Activated CD4-positive, alpha-beta memory T cell treated with anti-CD3 and anti-CD28 coated beads for 36 hours (primary cell): ENCODE results near the gene RAB40B. TPM values are rescaled to one million over a fixed set of nuclear protein-coding genes. Genes with fewer than 3 reads are reported as not detected.

Experiments
- CTCF ChIA-PET: fragments of 350-600 bp; sonication (Branson Sonifier 250); formaldehyde crosslinking; loops from one replicate; lab custom pipeline; 2021; ENCODE audit warnings: antibody characterized with exemption, inconsistent platforms; lab: Charles Lee
- POLR2A ChIA-PET: fragments of 350-600 bp; sonication (Branson Sonifier 250); formaldehyde crosslinking; loops from one replicate; lab custom pipeline; 2021; ENCODE audit warnings: antibody characterized with exemption; lab: Charles Lee
- DNase-seq: peaks from one replicate; pipeline ENCODE4 v3.0.0-alpha.2; 2020
- H3K27ac Mint-ChIP-seq: one replicate; pipeline ENCODE4 v1.8.0; 2021; ENCODE audit warnings: mixed read lengths
- H3K27me3 Mint-ChIP-seq: one replicate; pipeline ENCODE4 v1.8.0; 2021; ENCODE audit warnings: mixed read lengths
- H3K36me3 Mint-ChIP-seq: one replicate; pipeline ENCODE4 v1.8.0; 2021; ENCODE audit warnings: mixed read lengths
- H3K4me1 Mint-ChIP-seq: one replicate; pipeline ENCODE4 v1.8.0; 2021; ENCODE audit warnings: low read depth, mixed read lengths
- H3K4me3 Mint-ChIP-seq: one replicate; pipeline ENCODE4 v1.8.0; 2021; ENCODE audit warnings: mild to moderate bottlenecking, mixed read lengths
- H3K9me3 Mint-ChIP-seq: one replicate; pipeline ENCODE4 v1.8.0; 2021; ENCODE audit warnings: mixed read lengths
- intact Hi-C: fragments of 100-400 bp; cut with micrococcal nuclease; formaldehyde crosslinking; loops from one replicate; pipeline ENCODE4 v1.15.1; 2023
- total RNA-seq, 2 experiments: library from RNA; stranded (reverse); gene quantifications; one replicate each; pipeline ENCODE4 v1.2.3, GENCODE V29; 2021

The RAB40B gene
- total RNA-seq, 2 experiments from 2014 or later, result 1.4 to 1.9 TPM

DNA sequence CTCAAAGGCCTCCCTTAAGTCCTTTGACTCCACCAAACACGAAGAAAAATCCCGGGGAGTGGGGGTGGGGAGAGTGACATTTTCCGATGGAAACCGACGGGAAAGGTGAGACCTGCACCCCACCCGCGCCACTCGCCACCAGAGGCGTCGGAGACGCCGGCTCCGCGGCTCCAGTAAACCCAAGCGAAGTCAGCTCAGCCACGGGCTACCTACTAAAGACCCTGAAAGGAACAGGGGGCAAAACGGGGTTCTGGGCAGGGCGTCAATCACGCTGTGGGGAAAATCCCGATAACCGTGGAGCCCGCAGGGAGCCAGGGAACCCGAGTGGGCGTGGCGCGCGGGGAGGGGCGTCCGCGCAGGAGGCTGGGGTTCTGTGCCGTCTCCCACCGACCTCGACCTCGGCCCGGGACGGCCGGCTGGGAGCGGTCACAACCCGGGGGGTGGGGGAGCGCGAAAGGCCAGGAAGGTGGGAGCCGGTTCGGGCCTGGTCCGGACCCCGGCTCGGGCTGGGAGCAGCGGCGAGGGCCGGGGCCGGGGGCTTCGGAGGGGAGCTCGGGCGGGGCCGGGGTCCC is 50.8 kb downstream of the RAB40B start:
- intact Hi-C loops, result loop anchor here (5.0 kb wide), 2 partner anchors 50 to 105 kb away; partner anchors contain the start of genes RAB40B and TBCD
- no peaks in the 10 kb centered on the region for H3K27me3 Mint-ChIP-seq
- peak overlapping the region; percentile 82 for H3K4me3 Mint-ChIP-seq
- H3K27ac Mint-ChIP-seq, result peak overlapping the region; percentile 66
- H3K4me1 Mint-ChIP-seq, result peaks cover 25% of the 10 kb centered on the region
- H3K9me3 Mint-ChIP-seq, result no peaks in the 10 kb centered on the region
- DNase-seq, result peak; percentile 52
- H3K36me3 Mint-ChIP-seq, result peaks cover 9% of the 10 kb centered on the region
- ChIA-PET POLR2A (no interaction called here), CTCF (no interaction called here)

DNA sequence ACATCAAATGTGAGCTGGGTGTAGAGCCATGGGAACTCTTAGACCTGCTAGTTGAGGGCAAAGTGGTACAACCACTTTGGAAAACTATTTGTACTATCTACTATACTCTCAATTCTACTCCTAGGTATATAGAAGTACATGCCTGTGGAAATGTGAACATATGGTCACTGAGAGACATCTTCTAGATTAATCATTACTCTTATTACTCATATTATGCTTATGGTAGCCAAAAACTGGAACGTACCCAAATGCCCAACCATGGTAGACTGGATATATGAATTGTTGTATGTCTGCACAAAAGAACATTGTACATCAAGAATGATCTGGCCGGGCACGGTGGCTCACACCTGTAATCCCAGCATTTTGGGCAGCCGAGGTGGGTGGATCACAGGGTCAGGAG is 53.0 kb downstream of the RAB40B start:
- ChIA-PET POLR2A (no interaction called here), CTCF (no interaction called here)
- Mint-ChIP-seq H3K36me3 (peaks cover 17% of the 10 kb centered on the region), H3K4me1 (peaks cover 27% of the 10 kb centered on the region), H3K4me3 (peak overlapping the region; percentile 26), H3K9me3 (no peaks in the 10 kb centered on the region), H3K27me3 (no peaks in the 10 kb centered on the region), H3K27ac (no peak overlapping the region)
- DNase-seq, result no peak
- intact Hi-C loops, result loop anchor here (5.0 kb wide), 2 partner anchors 52 to 107 kb away; partner anchors contain the start of genes RAB40B and TBCD

DNA sequence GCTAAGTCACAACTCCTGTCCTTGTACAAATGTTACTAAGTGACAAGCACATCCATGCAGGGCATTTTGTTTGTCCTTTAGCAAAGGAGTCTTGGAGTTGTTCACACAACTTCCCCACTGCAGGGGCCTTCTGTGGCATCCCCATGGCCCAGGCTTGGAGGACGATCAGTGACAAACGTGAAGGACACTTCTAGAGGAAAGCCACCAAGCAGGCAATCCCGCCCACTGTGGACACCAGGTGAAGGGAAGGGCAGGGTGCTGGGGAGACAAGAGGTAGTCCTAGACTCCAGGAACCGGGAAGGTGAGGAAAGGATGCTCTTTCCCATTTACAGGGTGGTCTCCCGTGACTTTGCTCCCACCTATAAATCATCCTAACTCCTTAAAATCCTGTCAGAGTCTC is 54.4 kb downstream of the RAB40B start:
- Mint-ChIP-seq H3K27ac (no peak overlapping the region), H3K4me1 (peaks cover 35% of the 10 kb centered on the region), H3K27me3 (no peaks in the 10 kb centered on the region), H3K9me3 (no peaks in the 10 kb centered on the region), H3K36me3 (peaks cover 20% of the 10 kb centered on the region), H3K4me3 (no peak overlapping the region)
- ChIA-PET CTCF (no interaction called here), POLR2A (no interaction called here)
- no peak for DNase-seq
- intact Hi-C loops, result no loop called here

DNA sequence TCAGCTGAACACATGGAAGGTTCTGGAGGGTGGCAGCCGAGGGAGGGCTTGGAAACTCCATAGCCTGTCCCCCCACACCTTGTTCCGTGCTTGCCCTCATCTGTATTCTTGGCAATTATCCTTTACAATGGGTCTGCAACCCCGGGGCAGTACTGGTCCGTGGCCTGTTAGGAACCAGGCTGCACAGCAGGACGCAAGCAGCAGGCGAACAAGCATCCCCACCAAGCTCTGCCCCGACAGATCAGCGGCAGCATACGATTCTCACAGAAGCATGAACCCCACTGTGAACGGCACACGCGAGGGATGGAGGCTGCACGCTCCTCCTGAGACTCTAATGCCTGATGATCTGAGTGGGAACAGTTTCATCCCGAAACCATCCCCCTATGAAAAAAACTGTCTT is 56.5 kb downstream of the RAB40B start:
- DNase-seq, result no peak
- Mint-ChIP-seq H3K9me3 (peaks cover 5% of the 10 kb centered on the region), H3K4me3 (no peak overlapping the region), H3K4me1 (peaks cover 40% of the 10 kb centered on the region), H3K27me3 (no peaks in the 10 kb centered on the region), H3K27ac (no peak overlapping the region), H3K36me3 (peaks cover 31% of the 10 kb centered on the region)
- ChIA-PET POLR2A (no interaction called here), CTCF (no interaction called here)
- intact Hi-C loops, result no loop called here

DNA sequence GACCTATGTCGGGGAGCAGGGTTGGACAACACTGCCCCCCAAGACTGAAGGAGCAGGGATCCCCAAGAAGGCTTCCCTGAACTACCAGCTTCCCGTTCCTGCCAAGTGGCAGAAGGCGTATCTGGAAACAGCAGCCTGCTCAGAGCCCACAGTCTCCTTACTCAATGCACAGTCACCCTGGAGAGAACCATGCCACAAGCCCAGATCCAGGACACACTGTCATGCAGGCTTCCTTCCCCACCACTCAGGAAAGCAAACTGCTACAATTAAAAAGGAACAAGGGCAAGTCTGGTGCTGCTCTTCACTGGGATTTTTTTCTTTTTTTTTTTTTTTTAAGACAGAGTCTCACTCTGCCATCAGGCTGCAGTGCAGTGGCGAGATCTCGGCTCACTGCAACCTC is 58.5 kb downstream of the RAB40B start:
- intact Hi-C loops, result no loop called here
- peaks cover 32% of the 10 kb centered on the region for H3K4me1 Mint-ChIP-seq
- no peak for DNase-seq
- no peak overlapping the region for H3K27ac Mint-ChIP-seq
- ChIA-PET CTCF (no interaction called here), POLR2A (interaction anchor here (0.5 kb wide), 1 partner anchor 100 kb away, joined by 4 read pairs; no protein-coding TSS in a partner anchor)
- peaks cover 10% of the 10 kb centered on the region for H3K9me3 Mint-ChIP-seq
- H3K27me3 Mint-ChIP-seq, result no peaks in the 10 kb centered on the region
- H3K4me3 Mint-ChIP-seq, result no peak overlapping the region
- peaks cover 37% of the 10 kb centered on the region for H3K36me3 Mint-ChIP-seq

DNA sequence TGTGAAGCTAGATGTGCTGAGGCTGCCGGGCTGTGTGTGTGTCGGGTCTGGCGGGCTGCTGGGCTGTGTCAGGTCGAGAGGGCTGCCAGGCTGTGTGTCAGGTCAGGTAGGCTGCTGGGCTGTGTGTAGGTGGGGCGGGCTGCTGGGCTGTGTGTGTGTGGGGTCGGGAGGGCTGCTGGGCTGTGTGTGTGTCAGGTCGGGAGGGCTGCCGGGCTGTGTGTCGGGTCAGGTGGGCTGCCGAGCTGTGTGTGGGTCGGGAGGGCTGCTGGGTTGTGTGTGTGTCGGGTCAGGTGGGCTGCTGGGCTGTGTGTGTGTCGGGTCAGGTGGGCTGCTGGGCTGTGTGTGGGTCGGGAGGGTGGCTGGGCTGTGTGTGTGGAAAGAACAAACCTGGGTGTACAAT is 58.9 kb downstream of the RAB40B start:
- Mint-ChIP-seq H3K9me3 (peaks cover 10% of the 10 kb centered on the region), H3K4me3 (no peak overlapping the region), H3K36me3 (peaks cover 39% of the 10 kb centered on the region), H3K27me3 (no peaks in the 10 kb centered on the region), H3K27ac (no peak overlapping the region), H3K4me1 (peaks cover 35% of the 10 kb centered on the region)
- no peak for DNase-seq
- CTCF ChIA-PET, result no interaction called here
- intact Hi-C loops, result no loop called here
- POLR2A ChIA-PET, result no interaction called here

DNA sequence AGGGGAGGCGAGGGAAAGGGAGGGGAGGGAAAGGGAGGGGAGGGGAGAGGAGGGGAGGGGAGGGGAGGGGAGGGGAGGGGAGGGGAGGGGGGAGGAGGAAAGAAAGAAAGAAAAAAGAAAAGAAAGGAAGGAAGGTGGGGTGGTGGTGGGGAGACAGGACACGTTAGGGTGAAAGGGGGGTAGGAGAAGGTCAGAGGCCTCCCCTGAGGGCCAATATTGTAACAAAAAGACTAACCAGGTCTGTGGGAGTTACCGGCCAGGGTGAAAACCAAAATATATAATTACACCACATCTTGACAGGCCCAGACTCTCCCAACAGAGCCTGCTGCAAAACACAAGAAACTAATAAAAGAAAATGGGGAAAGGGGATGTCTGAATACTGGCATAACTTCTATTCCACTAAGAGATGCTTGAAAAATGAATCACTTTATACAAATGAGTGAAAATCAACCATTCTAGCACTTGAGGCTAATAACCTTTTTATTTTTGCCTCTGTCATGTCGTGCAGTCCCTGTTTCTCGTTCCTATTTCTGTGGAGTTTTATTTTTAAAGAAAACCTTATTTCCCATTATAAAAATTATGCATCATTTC is 60.2 kb downstream of the RAB40B start:
- H3K27me3 Mint-ChIP-seq, result no peaks in the 10 kb centered on the region
- ChIA-PET CTCF (no interaction called here), POLR2A (no interaction called here)
- DNase-seq, result no peak
- intact Hi-C loops, result no loop called here
- peaks cover 10% of the 10 kb centered on the region for H3K9me3 Mint-ChIP-seq
- no peak overlapping the region for H3K27ac Mint-ChIP-seq
- no peak overlapping the region for H3K4me3 Mint-ChIP-seq
- peaks cover 34% of the 10 kb centered on the region for H3K36me3 Mint-ChIP-seq
- peaks cover 33% of the 10 kb centered on the region for H3K4me1 Mint-ChIP-seq

DNA sequence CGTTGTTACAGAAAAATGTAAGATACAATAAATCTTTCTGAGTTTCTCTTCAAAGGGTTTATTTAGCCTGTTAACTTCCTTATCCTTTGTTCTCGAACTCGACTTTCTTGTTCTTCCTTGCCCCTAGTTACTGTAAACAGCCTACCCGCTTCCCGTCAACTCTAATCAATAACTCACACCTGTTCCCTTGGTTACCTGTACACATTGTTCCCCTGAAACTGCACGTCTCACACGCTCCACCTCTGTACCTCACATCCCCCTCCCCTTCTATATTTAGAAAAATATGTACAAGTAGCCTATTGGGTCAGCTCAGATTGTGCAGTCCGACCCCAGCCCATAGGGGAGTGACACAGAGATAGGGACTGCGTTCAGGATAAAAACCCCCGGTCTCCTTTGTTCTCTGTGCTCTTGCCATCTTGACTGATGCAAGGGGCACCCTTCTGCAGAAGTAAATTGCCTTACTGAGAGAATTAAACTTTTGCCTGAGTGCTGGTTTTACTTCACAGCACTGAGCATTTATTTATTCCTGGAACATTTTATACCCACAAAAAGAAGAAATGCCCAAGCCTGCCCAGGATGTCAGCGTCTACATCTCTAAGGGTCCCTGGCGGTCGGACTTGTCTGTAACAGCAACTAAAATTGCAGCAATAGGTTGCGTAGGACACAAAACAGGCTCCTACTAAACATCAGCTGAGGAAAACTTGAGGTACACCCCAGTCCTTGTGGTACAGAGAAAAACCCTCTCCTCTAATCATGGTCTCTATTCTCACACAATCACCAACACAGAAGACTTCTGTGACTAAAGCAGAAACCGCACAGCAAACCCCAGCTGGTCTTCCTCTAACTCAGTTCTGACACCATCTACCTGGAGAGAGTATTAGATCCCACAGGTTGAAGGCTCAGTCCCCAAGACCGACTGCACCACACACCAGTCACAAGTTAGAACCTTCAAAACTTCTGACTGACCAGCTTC is 61.6 kb downstream of the RAB40B start:
- DNase-seq, result no peak
- Mint-ChIP-seq H3K36me3 (peaks cover 28% of the 10 kb centered on the region), H3K27ac (no peak overlapping the region), H3K4me1 (peaks cover 38% of the 10 kb centered on the region), H3K9me3 (peaks cover 10% of the 10 kb centered on the region), H3K27me3 (no peaks in the 10 kb centered on the region), H3K4me3 (no peak overlapping the region)
- intact Hi-C loops, result no loop called here
- POLR2A ChIA-PET, result no interaction called here
- CTCF ChIA-PET, result no interaction called here

DNA sequence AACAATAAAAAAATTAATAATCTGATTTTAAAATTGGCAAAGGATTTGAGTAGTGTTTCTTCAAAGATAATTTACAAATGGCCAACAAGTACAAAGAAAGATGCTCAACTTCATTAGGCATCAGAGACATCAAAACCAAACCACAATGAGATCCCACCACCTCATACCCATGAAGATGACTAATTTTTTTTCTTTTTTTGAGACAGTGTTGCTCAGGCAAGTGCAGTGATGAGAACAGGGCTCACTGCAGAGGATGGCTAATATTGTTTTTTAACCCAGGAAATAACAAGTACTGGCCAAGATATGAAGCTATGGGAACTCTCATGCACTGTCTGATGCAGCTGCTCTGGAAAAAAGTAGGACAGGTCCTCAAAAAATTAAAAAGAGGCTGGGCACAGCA is 65.2 kb downstream of the RAB40B start:
- intact Hi-C loops, result no loop called here
- no peak for DNase-seq
- H3K27me3 Mint-ChIP-seq, result no peaks in the 10 kb centered on the region
- peaks cover 26% of the 10 kb centered on the region for H3K4me1 Mint-ChIP-seq
- POLR2A ChIA-PET, result no interaction called here
- H3K27ac Mint-ChIP-seq, result peak overlapping the region; percentile 23
- H3K4me3 Mint-ChIP-seq, result no peak overlapping the region
- CTCF ChIA-PET, result no interaction called here
- H3K36me3 Mint-ChIP-seq, result peaks cover 29% of the 10 kb centered on the region
- H3K9me3 Mint-ChIP-seq, result peaks cover 10% of the 10 kb centered on the region

DNA sequence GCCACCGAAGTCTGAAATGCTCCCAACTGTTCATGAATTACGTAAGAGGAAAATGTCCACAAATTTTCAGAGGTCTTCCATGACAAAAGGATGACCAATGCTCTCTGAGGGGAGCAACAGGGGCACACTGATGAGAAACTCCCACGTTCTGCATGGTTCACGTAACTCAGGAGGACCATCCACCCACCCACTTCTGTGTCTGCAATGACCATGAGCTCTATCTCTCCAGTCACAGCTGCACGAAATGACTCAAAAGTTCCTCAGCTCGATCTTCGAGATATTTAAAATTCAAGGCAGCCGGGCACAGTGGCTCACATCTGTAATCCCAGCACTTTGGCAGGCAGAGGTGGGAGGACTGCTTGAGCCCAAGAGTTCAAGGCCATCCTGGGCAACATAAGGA is 66.0 kb downstream of the RAB40B start:
- no peak overlapping the region for H3K27ac Mint-ChIP-seq
- H3K9me3 Mint-ChIP-seq, result peaks cover 10% of the 10 kb centered on the region
- intact Hi-C loops, result no loop called here
- no peak overlapping the region for H3K4me3 Mint-ChIP-seq
- H3K27me3 Mint-ChIP-seq, result no peaks in the 10 kb centered on the region
- POLR2A ChIA-PET, result no interaction called here
- DNase-seq, result no peak
- CTCF ChIA-PET, result no interaction called here
- H3K4me1 Mint-ChIP-seq, result peaks cover 25% of the 10 kb centered on the region
- peaks cover 29% of the 10 kb centered on the region for H3K36me3 Mint-ChIP-seq

DNA sequence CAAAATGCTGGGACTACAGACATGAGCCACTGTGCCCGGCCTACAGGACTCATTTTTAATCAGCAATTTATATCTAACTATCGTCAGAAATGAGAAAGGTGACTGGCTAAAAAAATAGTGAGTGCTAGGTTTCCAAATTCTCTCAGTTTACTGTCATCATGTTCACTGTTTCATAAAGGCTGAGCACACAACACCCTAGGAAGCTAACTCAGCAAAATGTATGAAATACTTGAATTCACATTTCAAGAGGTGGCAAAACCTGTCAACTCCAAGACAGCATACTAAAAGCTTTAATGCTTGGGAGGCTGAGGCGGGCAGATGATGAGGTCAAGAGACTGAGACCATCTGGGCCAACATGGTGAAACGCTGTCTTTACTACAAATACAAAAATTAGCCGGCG is 67.0 kb downstream of the RAB40B start:
- POLR2A ChIA-PET, result no interaction called here
- peaks cover 1% of the 10 kb centered on the region for H3K9me3 Mint-ChIP-seq

DNA sequence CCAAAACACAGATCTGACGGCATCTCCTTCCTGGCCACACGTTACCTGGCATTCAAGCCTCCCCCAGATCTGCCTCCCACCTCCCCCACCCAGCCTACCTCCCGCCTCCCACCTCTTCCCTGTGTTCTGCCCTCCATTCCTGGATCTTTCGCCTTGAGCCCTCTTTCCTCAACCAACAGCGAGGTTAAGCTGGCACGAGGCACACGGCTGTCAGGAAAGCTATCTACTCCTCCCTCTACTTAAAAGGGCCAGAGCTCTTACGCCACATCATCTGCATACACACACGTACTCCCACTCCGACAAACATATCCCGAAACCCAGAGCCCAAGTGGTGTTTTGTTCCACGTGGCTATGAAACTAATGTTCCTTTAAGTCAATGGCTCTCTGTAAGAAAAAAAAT is 68.3 kb downstream of the RAB40B start:
- intact Hi-C loops, result no loop called here
- ChIA-PET CTCF (no interaction called here), POLR2A (no interaction called here)
- Mint-ChIP-seq H3K4me1 (peaks cover 14% of the 10 kb centered on the region), H3K9me3 (no peaks in the 10 kb centered on the region), H3K36me3 (peaks cover 29% of the 10 kb centered on the region), H3K27me3 (no peaks in the 10 kb centered on the region), H3K4me3 (no peak overlapping the region), H3K27ac (no peak overlapping the region)
- no peak for DNase-seq

More for the DNA sequence above, 67.0 kb downstream of the RAB40B start:
- H3K36me3 Mint-ChIP-seq, result peaks cover 25% of the 10 kb centered on the region
- CTCF ChIA-PET, result no interaction called here
- H3K4me3 Mint-ChIP-seq, result no peak overlapping the region
- DNase-seq, result no peak
- peaks cover 16% of the 10 kb centered on the region for H3K4me1 Mint-ChIP-seq
- H3K27ac Mint-ChIP-seq, result no peak overlapping the region
- H3K27me3 Mint-ChIP-seq, result no peaks in the 10 kb centered on the region
- intact Hi-C loops, result no loop called here
